ENCODE measurements around the gene SORCS1.

SORCS1 gene

DNA sequence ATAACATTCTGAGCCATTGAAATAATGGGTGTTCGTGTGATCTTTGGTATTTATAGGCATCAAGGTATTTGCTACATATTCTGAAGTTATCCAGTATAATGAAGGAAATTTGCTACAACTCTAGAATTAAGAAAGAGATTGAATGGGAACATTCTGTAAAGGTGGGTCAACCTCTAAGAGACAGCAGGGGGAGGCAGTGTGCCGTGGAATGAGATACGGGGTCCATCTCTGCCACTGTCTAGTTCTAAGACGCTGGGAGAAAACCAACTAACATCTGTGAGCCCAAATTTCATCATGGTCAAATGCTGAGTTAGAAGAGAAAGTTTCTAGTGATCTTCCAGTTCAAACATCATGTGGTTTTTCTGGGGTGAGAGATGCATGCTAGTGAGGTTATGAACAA lies 368.9 kb downstream of the SORCS1 start:
- no peak for DNase-seq

GRCh38 chr10:106793617-106794016 lies 370.9 kb downstream of the SORCS1 start:
- DNase-seq: no peak

GRCh38 chr10:106789623-106790022 lies 374.9 kb downstream of the SORCS1 start:
- DNase-seq: no peak

- no peak for DNase-seq
Observed at GRCh38 chr10:106788982-106789381, 375.5 kb downstream of the SORCS1 start.

DNA sequence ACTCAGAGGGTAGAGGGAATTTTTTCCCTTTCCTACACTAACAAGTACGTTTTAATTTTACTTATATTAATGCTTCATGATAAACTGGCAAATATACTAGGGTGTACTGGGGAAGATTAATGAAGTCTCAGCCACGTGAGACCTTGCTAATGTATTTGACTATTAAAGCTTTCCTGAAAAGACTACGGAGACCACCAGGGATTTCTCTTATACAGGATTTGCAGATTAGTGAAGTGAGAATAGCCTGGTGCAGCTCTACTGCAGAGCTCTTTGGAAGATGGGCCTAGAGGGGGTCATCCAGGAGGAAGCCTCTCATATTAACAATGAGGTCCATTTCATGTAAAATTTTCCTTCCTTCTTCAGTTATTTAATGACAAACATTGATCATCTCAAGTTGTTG lies 379.0 kb downstream of the SORCS1 start:
- no peak for DNase-seq

DNA sequence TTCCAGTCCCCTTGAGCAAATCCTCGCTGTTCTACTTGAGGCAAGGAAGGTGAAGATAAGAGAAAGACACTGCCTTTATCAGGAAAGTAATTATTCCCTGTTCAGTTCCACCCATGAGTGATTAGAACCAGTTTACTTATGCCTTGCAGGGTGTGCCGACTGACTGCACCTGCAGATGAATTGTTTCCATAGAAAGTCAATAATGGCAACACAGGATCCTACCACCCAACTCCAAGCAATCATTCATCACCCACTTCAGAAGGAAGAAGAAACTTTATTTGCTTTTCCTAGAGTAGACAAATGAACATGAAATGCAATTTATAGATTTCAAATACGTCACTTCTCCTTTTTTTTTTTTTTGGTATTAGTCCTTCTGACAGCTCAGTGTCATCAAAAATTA lies 383.9 kb downstream of the SORCS1 start:
- DNase-seq: no peak

DNA sequence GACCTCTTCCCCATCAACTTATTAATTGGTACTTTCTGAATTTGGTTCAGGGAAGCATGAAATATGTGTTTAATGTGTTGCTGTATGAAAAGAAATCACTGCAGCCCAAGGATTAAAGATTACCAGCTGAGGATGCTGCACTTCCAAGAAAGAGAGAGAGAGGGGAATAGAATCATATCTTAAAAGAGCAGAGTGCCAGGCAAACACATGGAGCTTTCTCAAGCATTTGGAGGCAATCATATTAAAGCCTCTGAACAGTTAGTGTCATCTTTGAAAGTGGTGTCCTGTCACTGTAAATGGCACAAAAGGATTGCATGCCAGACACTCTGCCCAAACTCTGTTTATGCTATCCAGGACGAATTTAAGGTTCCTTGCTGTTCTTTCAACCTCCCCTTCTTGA lies 386.7 kb downstream of the SORCS1 start:
- DNase-seq: no peak

GRCh38 chr10:106775127-106775526 lies 389.4 kb downstream of the SORCS1 start:
- DNase-seq: no peak

- DNase-seq: no peak
Observed at GRCh38 chr10:106772957-106773356, 391.5 kb downstream of the SORCS1 start.

DNA sequence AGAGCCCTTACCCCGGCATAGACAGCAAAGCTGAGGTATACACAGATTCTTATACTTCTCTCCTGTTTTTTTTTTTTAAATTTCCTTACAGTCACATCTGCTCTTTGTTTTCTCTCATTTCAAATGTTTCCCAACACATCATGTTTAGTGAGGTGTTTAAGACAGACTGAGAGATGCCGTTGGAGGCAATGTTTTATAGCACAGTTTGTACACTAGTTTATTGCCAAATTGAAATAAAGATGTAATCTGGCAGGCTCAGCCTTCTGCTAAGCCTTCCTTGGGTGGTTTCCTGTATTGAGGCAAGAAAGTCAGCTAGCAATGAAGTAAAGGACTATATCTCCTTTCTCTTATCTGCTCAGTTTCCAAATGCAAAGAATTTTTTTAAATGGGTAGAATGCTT lies 393.4 kb downstream of the SORCS1 start:
- no peak for DNase-seq

DNA sequence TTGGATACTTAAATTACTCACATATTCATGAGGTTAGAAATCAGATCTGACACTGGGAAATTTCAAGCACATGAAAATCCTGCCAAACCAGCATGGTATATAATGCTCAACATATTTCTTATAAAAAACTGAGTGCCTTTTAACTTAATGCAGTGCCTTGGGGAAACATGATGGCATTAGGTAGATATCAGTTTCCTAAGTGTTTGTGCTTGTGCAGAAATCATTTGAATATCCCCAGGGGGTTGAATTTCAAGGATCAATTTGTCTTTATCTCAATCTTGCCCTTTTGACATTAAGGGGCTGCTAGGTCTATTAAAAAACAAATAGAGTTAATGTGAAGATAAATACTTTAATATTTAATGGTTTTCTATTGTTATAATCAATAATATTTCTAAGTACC lies 396.3 kb downstream of the SORCS1 start:
- no peak for DNase-seq

DNA sequence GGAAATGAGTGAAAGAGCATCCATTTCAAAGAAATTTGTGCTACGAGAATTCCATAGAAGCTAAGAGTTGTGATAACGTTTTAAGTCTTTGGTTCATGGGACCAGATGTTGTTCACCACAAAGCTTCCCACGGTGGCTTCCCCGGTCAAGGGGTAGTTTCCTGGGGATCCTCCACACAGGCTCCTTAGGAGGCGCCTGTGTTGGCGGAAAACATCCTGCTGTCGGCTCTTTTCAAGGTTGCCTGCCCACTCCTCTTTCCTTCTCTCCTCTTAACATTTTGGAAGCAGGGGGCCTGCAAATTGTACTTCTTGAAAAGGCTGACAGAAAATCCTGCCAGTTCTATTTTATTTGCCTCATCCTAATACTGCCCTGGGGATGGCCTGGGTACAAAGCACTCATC lies 398.6 kb downstream of the SORCS1 start:
- DNase-seq: no peak

DNA sequence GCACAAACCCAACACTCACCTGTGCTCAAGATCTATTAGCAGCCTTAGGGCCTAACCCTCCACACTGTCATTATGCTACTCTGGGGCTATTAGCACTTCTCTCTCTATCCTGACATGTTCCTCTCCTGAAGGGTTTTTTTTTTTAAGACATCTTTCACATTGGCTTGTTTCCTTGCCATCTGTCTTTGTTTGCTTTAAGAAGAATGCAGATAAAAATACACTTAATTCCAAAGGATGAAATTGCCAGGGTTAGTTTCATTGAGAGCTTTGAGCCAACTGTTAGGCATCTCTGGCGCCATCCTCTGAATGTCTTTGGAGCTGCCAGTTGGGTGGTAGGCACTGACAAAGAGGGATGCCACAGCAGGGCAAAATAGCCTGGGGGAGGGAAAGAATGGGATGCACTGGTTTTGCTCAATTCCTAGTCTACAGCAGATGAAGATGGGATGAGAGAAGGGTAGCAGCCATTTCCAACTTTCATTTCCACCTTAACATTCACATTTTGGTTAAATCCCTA lies 399.2 kb downstream of the SORCS1 start:
- DNase-seq: no peak

GRCh38 chr10:106764360-106764759 lies 400.1 kb downstream of the SORCS1 start:
- no peak for DNase-seq

GRCh38 chr10:106761906-106762305 lies 402.6 kb downstream of the SORCS1 start:
- no peak for DNase-seq

GRCh38 chr10:106757521-106757920 lies 407.0 kb downstream of the SORCS1 start:
- no peak for DNase-seq

DNA sequence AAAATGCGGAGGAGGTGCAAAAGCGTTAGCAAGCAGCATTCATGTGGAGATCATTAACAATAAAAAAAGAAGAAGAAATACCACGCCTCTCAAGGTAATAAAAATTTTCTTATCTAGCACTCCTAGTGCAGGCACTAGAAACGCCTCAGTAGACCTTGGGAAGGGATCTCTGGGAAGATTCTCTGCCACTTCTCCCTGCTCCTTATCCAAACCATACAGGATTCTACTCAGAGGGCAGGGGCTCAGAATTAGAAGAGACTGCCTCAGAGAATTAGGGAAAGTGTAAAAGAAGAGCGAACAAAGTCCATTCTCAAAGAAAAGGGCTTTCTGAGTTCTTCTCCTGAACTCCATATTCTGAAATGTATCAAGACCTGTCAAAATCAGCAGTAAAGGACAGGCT lies 413.4 kb downstream of the SORCS1 start:
- DNase-seq: no peak

GRCh38 chr10:106746868-106747267 lies 417.6 kb downstream of the SORCS1 start:
- DNase-seq: no peak

DNA sequence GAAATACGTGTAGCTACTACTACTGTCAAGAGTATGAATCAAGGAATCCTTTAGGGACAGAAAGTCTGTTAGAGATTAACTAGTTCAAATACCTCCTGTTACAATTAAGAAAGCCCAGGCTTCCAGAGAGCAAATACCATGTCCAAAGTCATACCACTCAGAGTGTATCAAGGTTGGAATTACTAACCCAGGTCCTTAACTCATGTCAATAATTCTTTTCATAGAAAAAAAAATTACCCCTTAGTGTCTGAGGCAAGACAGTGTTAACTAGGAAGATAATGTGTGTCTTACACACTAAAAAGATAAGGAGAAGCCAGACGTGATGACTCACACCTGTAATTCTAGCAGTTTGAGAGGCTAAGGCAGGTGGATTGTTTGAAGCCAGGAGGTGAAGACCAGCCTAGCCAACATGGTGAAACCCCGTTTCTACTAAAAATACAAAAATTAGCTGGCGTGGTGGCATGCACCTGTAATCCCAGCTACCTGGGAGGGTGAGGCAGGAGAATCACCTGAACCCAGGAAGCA lies 423.4 kb downstream of the SORCS1 start:
- no peak for DNase-seq

GRCh38 chr10:106740071-106740470 lies 424.4 kb downstream of the SORCS1 start:
- no peak for DNase-seq

- no peak for DNase-seq
Observed at GRCh38 chr10:106734220-106734619, 430.3 kb downstream of the SORCS1 start.

DNA sequence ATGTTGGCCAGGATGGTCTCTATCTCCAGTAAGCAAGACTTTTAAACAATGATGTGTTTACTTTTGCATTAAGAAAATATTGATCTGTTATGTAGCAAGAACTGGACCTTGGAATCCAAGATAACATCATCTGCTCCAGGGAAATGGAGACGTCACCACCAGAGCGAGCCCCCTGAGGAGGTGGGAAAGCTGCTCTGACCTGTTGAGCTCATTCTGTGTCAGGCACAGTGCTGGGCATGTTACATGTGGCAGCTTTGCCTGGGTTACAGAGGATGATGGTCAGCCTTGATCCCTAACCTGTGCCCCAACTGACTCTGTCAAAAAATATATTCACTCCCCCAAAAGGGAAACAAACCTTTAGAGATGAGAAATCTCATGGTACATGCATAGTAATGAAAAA lies 436.3 kb downstream of the SORCS1 start:
- no peak for DNase-seq

GRCh38 chr10:106727170-106727569 lies 437.3 kb downstream of the SORCS1 start:
- no peak for DNase-seq

- DNase-seq: no peak
Observed at GRCh38 chr10:106722524-106722923, 442.0 kb downstream of the SORCS1 start.

GRCh38 chr10:106720683-106721082 lies 443.8 kb downstream of the SORCS1 start:
- no peak for DNase-seq

GRCh38 chr10:106716381-106716780 lies 448.1 kb downstream of the SORCS1 start:
- no peak for DNase-seq

Measured in DMS 273 treated with DMSO at 0.1 percent for 48 hours (cell line).